GM19397 (cell line): ENCODE results near the gene UBR1.
A peak's percentile ranks its signal among the peaks of the same experiment; 100 is the strongest.
"Not testable (repeated sequence)": the region's sequence is repeated elsewhere in the genome, so short reads cannot be mapped to it uniquely, and the experiment has no call there.

Experiments
- ATAC-seq: cut with Tn5 transposase; IDR thresholded peaks from one replicate; pipeline ENCODE4 v1.9.1; 2021; ENCODE audit warnings: mild to moderate bottlenecking, moderate library complexity; ENCODE audit not compliant: unreplicated experiment

The UBR1 gene

DNA sequence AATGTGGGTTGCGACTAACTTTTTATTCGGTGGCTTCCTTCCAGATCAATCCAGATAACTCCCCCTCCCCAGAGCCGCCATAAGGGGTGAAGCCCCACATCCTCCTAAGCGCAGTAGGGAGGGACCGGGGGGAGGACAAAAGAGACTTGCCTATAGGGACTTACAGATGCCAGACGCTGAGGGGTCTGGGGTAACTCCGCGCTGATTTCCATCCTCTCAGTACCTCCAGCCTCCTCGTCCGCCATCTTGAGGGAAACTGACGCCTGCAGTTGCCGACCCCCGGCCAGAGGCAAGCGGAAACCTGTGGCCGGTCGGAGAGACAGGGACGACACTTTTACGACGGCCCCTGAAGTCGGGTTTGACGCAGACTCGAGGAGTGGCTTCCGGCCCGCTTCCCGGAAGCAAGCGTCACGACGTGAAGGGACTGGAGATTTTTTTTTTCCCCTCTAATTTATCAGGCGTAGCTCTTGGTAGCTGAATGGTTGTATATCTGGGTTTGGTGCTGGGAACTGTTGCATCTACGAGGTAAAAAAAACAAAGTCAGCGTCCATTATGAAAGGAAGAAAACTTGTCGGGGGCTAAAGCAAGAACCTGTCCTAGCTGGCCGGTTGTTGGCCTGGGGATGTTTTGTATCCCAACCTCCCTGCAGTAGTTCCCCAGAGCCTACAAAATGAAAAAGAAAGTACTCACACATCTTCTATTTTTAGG lies at the start of gene UBR1:
Gene UBR1 (minus strand): TSS at position 261 of the 708 bp plus-strand sequence. CDS start 16 bp downstream, at position 245.
- ATAC-seq = peak; percentile 96

DNA sequence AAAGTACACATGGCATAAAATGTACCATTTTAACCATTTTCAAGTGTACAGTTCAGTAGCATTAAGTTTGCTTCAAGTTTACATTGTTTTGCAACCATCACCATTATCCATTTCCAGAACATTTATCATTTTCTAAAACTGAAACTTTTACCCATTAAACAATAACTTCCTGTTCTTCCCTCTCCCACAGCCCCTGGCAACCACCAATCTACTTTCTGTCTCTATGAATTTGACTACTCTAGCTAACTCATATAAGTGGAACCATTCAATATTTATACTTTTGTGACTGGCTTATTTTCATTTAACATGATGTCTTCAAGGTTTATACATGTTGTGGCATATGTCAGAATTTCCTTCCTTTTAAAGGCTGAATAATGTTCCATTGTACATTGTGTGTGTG lies 47.4 kb upstream of the UBR1 start:
- ATAC-seq = no peak

DNA sequence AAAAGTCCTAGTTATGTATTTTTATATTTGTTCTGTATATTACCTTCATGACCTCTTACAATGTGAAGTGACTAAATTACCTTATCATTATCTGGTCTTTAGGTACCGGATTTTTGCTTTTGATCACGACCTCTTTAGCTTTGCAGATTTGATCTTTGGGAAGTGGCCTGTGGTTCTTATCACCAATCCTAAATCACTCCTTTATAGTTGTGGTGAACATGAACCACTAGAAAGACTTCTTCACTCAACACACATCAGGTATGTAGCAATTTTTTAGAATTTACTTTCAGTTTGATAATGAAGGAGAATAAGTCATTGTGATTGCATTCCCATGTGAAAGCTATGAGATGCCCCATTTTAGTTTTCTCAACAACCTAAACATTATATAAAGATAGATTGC lies 45.9 kb upstream of the UBR1 start:
- no peak for ATAC-seq

DNA sequence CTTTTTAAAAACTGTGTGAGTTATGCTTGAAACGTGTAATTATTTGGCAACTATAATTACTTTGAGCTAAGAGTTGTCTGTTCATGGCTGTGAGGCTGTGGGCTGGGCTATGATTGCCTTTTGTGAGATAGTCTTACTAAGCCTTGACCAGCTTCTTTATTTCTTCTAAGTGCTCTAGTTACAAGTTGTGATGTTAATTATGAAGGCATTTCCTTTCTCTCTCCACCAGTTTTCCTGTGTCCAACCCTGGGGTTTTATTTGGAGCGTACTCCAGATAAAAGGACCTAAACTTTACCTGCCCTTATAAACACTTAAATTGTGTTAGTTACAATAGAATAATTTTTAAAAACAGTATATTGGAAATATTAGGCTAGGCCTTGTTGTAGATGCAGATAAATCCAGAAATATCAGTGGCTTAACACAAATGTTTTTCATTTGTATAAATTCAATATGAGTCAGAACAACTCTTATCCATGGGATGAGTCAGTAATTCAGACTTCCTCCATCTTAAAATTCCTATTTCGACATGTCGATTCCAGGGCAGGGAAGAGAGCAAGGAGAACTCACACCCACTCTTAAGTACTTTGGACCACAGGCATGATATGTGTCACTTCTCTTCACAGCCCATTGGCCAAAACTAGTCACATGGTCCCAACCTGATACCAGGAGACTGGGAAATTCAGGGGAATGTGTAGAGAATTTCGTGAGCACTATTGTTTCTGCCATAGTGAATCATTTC lies 44.5 kb upstream of the UBR1 start:
- no peak for ATAC-seq

DNA sequence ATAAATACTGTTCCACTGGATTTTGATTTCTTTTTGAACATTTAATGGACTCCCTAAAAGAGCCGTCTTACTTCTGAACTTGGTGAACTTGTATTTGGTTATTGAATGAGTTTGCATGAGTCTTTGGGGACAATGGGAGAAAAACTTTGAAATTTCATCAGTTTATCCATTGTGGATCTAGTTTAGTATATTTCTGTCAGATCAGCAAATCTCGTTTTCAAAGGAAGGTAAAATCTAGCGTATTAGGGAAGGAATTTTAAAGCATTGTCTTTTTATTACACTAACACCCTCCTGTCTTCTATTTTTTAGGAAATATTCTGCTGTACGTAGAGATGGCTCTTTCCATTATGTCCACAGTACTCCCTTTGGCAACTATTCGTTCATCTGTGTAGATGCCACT lies 40.3 kb upstream of the UBR1 start:
- ATAC-seq = no peak

DNA sequence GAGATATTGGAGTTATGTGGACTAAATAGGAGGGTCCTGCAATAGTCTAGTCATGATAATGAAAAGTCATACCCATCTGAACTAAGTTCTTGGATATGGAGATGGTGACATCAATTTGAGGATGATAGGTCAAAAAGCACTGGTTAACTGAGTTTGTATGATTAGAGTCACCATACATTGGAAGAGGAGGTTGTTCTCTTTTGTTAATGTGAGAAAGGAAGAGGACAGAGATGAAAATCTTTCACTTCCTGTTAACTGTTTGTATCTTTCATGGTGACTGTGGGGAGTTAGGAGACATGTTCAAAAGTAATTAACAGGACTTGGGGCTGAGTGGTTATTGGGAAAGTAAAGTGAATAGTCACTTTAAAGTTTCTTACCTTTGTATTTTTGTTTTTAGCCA lies 38.7 kb upstream of the UBR1 start:
- no peak for ATAC-seq

DNA sequence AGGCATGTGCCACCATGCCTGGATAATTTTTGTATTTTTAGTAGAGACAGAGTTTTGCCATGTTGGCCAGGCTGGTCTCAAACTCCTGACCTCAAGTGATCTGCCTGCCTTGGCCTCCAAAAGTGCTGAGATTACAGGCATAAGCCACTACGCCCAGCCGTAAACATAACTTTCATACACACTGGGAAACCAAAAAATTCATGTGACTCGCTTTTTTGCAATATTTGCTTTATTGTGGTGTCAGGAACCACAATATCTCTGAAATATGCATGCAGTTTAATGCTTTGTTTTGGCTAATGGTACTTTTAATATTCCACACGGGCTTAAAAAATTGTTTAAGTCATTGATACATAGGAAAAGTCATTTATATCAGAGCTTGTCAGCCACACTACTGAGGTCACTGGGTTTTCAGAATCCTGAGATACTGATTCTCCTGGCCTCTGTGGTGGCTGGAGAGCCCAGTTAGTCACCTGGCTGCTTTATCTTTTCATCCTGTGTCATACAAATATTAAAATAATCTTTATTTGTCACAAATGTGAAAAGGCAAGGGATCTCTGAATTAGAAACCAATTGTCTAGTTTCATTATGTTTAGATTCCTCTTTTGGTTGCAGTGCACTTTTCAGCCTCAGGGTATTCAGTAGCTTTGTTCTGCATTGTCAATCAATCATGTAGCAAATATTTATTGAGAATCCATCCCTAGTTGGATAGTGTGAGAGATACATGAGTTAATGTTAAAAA lies 37.5 kb upstream of the UBR1 start:
- no peak for ATAC-seq

DNA sequence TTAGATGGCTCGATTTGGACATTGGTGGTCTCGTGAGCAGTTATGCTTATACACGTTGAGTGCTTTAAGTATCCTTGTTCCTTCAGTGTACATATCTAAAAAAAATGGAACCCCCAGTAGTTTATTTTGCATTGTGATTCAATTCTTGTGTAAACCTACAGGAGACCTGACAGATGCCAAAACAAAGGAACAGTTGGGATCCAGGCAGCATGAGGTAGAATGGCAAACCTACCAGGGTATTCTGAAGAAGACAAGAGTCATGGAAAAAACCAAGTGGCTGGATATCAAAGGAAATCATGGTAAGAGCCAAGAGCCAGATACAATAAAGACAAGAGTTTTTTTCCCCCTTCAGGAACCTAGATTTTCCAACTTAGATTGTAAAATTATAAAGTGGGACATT lies 29.5 kb upstream of the UBR1 start:
- ATAC-seq = no peak

DNA sequence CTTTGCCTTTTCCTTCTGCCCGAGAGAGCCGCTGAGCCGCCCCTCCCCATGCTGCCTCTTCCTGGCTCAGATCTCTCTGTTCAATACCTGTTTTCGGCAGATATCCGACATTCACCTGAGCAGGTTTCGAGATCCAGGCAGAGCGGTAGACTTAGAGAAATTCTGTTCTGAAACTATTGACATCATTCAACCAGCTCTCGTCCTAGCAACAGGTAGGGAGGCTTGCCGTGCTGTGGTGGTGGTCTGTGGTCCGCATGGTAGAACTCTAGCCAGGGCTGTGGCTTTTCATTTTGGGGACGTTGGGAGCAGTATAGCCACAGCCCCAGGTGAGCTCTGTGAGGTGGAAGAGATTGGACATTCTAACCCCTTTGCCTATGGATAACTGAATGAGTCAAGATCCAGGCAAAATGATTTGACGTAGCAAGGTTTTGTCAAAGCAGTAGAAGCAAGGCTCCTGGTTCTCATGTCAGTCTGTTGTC lies 28.4 kb upstream of the UBR1 start:
- no peak for ATAC-seq

DNA sequence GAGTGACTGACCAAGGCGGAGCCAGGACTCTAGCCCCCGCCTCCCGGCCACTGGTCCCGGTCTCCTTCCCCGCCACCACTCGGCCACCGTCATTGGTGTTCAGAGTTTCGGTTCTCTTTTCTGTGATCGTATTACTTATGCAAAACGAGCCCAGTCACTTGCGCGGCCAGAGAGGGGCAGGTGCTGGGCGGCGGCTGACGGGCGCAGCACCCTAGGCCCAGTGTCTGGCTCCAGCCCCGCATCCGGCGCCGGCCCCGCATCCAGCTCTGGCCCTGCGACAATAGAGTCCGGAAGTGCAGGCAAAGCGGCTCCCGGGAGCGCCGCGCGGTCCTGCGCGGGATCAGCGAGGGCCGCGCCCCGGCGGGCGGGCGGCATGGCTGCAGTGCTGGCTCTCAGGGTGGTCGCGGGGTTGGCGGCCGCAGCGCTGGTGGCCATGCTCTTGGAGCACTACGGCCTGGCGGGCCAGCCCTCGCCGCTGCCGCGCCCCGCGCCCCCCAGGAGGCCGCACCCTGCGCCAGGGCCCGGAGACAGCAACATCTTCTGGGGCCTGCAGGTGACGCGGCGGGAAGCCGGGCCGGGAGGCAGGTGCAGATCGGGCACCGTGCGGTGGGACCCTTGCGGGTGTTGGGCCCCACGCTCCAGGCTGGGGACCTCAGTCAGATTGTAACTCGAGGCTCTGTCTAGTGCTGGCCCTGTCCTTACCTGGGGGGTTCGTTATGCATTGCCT lies 27.8 kb upstream of the UBR1 start, which contains the start of gene TMEM62:
Gene TMEM62 (plus strand): TSS at position 157 of the 727 bp plus-strand sequence. CDS start 217 bp downstream, at position 374.
- peak; percentile 91 for ATAC-seq

DNA sequence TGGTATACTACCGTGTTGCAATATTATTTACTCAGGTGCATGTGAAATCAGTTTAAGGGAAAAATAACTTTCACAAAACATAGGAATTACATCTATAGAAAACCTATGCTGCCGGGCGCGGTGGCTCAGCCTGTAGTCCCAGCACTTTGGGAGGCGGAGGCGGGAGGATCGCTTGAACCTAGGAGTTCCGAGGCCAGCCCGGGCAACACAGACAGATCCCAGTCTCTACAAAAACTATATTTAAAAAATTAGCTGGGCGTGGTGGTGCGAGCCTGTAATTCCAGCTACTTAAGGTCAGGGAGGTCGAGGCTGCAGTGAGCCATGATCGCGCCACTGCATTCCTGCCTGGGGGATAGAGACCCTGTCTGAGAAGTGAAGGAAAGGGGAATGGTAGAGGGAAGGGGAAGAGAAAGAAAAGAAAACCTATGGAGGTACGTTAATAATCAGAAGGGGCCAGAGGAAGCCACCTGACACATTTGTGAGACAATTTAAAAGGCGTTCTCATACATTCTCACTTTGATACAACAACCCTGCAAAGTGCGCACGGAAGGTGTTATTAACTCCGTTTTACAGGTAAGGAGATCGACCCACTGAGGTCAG lies 27.1 kb upstream of the UBR1 start:
- ATAC-seq = no peak

DNA sequence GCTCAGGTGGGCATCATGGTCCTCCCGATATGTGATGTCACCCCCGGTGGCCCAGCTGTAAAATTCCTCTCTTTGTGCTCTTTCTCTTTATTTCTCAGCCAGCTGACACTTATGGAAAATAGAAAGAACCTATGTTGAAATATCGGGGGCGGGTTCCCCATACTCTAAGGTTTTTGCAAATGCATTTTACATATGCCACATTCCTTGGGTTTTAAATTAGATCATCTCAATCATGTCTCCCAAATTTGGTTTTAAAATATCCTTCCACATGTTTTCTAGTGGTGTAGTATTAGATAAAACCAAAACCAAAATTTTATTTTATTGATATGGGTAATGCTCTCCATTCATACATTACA lies 23.1 kb upstream of the UBR1 start:
- no peak for ATAC-seq

DNA sequence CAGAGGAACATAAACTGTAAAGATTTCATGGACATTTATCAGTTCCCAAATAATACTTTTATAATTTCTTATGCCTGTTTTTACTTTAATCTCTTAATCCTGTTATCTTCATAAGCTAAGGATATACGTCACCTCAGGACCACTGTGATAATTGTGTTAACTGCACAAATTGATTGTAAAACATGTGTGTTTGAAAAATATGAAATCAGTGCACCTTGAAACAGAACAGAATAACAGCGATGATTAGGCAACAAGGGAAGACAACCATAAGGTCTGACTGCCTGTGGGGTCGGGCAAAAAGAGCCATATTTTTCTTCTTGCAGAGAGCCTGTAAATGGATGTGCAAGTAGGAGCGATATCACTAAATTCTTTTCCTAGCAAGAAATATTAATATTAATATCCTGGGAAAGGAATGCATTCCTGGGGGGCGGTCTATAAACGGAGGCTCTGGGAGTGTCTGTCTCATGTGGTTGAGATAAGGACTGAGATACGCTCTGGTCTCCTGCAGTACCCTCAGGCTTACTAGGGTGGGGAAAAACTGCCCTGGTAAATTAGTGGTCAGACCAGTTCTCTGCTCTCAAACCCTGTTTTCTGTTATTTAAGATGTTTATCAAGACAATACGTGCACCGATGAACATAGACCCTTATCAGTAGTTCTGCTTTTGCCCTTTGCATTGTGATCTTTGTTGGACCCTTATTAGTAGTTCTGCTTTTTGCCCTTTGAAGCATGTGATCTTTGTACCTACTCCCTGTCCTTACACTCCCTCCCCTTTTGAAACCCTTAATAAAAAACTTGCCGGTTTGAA lies 22.5 kb upstream of the UBR1 start:
- ATAC-seq = not testable (repeated sequence)

DNA sequence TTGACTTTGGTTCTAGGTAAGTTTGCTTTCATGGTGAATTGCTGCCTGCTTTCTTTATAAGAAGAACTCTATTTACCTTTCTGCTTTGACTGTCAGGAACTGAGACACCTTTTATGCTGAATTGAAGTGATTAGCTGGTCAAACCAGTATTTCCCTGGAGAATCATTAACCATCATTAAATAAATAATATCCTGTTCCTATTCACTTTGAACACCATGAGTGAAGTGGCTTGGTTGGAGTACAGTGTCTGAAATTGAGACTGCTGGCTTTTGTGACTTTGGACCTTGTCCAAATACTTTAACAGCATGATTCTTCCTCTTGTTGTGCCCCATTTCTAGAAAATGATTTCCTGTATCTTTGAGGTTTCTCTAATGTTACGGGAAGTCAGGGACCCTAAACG lies 21.9 kb upstream of the UBR1 start:
- no peak for ATAC-seq

DNA sequence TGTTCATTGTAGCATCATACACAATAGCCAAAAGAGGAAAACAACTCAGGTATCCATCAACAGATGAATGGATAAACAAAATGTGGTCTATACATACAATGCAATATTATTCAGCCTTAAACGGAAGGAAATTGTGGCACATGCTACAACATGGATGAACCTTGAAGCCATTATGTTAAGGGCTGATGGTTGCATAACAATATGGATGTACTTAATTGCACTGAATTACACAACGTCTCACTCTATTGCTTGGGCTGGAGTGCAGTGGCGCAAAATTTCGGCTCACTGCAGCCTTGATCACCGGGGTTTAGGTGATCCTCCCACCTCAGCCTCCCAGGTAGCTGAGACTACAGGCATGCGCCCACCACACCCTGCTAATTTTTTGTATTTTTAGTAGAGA lies 20.5 kb upstream of the UBR1 start:
- ATAC-seq = no peak

DNA sequence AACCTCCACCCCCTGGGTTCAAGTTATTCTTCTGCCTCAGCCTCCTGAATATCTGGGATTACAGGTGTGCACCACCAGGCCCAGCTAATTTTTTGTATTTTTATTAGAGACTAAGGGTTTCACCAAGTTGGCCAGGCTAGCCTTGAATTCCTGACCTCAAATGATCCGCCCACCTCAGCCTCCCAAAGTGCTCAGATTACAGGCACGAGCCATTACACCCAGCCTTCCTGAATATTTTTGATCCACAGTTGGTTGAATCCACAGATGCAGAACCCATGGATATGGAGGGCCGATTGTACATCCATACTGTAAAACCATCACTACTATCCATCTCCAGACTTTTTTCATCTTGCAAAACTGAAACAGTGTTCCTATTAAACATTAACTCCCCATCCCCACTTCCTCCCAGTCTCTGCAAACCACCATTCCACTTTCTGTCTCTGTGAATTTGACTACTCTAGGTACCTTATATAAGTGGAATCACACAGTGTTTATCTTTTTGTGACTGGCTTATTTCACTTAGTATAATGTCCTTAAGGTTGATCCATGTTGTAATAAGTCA lies 19.3 kb upstream of the UBR1 start:
- no peak for ATAC-seq

DNA sequence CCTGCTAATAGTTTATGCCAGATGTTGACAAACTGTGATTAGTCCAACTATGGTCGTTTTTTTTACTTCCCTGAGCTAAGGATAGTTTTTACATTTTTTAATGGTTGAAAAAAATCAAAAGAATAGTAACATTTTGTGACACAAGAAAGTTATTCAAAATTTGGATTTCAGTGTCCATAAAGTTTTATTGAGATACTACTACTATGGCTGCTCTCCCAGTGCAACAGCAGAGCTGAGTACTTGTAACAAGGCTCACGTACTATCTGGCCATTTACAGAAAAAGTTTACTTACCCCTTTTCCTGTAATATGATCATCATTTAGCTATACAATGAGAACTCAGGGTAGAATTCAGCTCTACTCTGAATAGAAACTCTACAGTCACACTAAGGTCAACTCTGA lies 16.0 kb upstream of the UBR1 start:
- ATAC-seq = no peak

DNA sequence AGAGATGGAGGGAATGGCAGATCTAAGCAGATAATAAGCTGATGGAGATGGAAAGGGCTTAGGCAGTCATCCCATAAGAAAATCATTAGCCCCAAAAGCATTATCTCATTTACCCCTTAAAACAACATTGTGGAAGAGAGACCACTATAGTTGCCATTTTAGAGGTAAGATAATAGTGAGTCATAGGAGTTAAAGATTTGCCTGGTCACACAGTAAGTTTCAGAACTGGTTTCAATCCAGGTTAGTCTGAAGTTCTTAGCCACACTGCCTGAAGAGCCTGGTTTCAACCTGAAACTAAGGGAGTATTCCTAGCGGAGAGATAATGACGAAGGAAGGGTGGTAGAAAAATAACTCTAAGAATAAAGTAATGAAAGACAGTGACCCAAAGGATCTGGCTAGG lies 13.0 kb upstream of the UBR1 start:
- ATAC-seq = no peak

DNA sequence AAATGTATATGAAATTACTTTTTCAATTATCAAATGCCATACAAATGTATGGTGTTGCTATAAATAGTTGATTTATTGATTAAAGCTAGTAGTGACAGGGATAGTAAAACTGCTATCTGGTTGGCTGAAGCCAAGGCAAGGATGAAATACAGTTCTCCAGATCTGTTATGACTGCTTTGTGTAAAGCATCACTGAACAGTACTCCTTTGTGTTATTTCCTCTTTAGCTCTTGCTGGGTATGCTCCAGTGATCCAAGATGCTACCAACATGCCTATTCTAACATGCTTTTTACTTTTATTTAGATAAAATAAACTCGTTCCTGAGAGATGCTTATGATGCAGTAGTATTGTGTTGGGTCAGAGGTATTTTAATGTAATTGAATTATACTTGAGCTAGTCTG lies 12.4 kb upstream of the UBR1 start:
- ATAC-seq = no peak

DNA sequence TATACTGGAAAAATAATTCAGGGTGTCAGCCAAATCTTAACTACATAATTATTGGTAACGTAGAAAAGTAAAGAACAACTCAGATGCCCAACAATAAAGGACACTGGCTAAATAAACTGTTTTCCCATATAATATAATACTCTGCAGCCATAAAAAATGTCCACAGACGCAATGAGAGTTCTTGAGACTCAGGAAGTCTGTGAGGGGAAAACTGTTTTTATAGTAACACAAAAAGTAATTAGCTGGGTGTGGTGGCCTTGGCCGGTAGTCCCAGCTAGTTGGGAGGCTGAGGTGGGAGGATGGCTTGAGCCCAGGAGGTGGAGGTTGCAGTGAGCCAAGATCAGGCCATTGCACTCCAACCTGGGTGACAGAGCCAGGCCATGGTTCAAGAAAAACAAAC lies 5.5 kb upstream of the UBR1 start:
- no peak for ATAC-seq
